Neural cell (in vitro differentiated cells): ENCODE data around the gene NUDT21.

ENCODE experiments used
- CTCF ChIP-seq: fragments of 450-650 bp; IDR thresholded peaks from 2 replicates; pipeline ENCODE4 v1.5.1; 2014; ENCODE audit warnings: antibody characterized with exemption, mild to moderate bottlenecking, moderate library complexity; ENCODE audit not compliant: poor library complexity, severe bottlenecking
- EP300 ChIP-seq: fragments of 450-650 bp; conservative IDR thresholded peaks from 2 replicates; pipeline ENCODE4 v1.6.1; 2014; ENCODE audit warnings: antibody characterized with exemption, mild to moderate bottlenecking, moderate library complexity; ENCODE audit not compliant: poor library complexity, severe bottlenecking
- EZH2 ChIP-seq: fragments of 200-600, 300-800 bp; shearing (Covaris generic), sonication (generic); IDR thresholded peaks from 2 replicates; pipeline ENCODE4 v1.6.1; 2014; ENCODE audit warnings: antibody characterized with exemption, low read length, borderline replicate concordance, mild to moderate bottlenecking; ENCODE audit not compliant: insufficient read depth, poor library complexity, severe bottlenecking
- POLR2AphosphoS5 ChIP-seq: IDR thresholded peaks from 2 replicates; pipeline ENCODE4 v1.6.1; 2012
- REST ChIP-seq: IDR thresholded peaks from 2 replicates; pipeline ENCODE4 v1.6.1; 2012; ENCODE audit warnings: borderline replicate concordance
- TAF1 ChIP-seq: IDR thresholded peaks from 2 replicates; pipeline ENCODE4 v1.6.1; 2012; ENCODE audit warnings: low read depth

- TF ChIP-seq REST = no peak
- TF ChIP-seq EZH2 = no peak
- TF ChIP-seq EP300 = no peak
- no peak for TF ChIP-seq CTCF
- TF ChIP-seq POLR2AphosphoS5 = no peak
- TF ChIP-seq TAF1 = no peak
Measured at GRCh38 chr16:56423584-56424403, 27.3 kb downstream of the NUDT21 start.
